ENCODE results near the gene UAP1L1. TPM values are rescaled to one million over a fixed set of nuclear protein-coding genes. Genes with fewer than 3 reads are reported as not detected.
"Not testable (repeated sequence)": the region's sequence is repeated elsewhere in the genome, so short reads cannot be mapped to it uniquely, and the experiment has no call there.

UAP1L1 gene
- total RNA-seq, 4 donors from 2014 or later, result 0.51 to 13.8 (median 5.3) TPM

- H3K36me3 ChIP-seq, result no peaks in the 10 kb centered on the region
- no peak for DNase-seq
- H3K4me3 ChIP-seq, result no peak overlapping the region
- intact Hi-C loops (cut with DNase I; ENCODE audit: low total_unique reads), result loop anchor here (10.0 kb wide), 1 partner anchor 109 kb away; the partner anchor contains the start of genes CYSRT1, RNF208 and RNF224
- no peaks in the 10 kb centered on the region for H3K9me3 ChIP-seq
- TF ChIP-seq POLR2A (IDR thresholded peaks at IDR 0.05), result no peak
- TF ChIP-seq, protein P1, sequence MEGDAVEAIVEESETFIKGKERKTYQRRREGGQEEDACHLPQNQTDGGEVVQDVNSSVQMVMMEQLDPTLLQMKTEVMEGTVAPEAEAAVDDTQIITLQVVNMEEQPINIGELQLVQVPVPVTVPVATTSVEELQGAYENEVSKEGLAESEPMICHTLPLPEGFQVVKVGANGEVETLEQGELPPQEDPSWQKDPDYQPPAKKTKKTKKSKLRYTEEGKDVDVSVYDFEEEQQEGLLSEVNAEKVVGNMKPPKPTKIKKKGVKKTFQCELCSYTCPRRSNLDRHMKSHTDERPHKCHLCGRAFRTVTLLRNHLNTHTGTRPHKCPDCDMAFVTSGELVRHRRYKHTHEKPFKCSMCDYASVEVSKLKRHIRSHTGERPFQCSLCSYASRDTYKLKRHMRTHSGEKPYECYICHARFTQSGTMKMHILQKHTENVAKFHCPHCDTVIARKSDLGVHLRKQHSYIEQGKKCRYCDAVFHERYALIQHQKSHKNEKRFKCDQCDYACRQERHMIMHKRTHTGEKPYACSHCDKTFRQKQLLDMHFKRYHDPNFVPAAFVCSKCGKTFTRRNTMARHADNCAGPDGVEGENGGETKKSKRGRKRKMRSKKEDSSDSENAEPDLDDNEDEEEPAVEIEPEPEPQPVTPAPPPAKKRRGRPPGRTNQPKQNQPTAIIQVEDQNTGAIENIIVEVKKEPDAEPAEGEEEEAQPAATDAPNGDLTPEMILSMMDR (IDR thresholded peaks at IDR 0.05), result no peak
- H3K27me3 ChIP-seq, result no peaks in the 10 kb centered on the region
- no peak overlapping the region for H3K27ac ChIP-seq
- H3K4me1 ChIP-seq, result peaks cover 0 to 6% of the 10 kb centered on the region in 2 donors
Observed at GRCh38 chr9:137116027-137116507, 38.8 kb downstream of the UAP1L1 start.

DNA sequence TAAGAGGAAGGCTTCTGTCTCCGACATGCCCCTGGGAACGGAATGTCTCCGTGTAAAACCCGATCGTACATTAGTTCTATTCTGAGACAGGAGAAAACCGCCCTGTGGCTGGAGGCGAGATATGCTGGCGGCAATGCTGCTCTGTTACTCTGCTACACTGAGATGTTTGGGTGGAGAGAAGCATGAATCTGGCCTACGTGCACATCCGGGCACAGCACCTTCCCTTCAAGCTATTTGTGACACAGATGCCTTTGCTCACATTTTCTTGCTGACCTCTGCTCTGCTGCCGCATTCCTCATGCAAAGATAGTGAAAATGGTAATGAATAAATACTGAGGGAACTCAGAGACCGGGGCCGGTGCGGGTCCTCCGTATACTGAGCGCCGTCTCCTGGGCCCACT lies 39.4 kb downstream of the UAP1L1 start:
- no peak overlapping the region for H3K4me3 ChIP-seq
- no peaks in the 10 kb centered on the region for H3K27me3 ChIP-seq
- H3K36me3 ChIP-seq, result no peaks in the 10 kb centered on the region
- no peaks in the 10 kb centered on the region for H3K9me3 ChIP-seq
- peaks cover 0 to 6% of the 10 kb centered on the region in 2 donors for H3K4me1 ChIP-seq
- TF ChIP-seq, protein P1 (IDR thresholded peaks at IDR 0.05), result no peak
- no peak for TF ChIP-seq POLR2A (IDR thresholded peaks at IDR 0.05)
- DNase-seq, result no peak
- H3K27ac ChIP-seq, result no peak overlapping the region
- intact Hi-C loops (cut with DNase I; ENCODE audit: low total_unique reads), result loop anchor here (10.0 kb wide), 1 partner anchor 108 kb away; the partner anchor contains the start of genes CYSRT1, RNF208 and RNF224

DNA sequence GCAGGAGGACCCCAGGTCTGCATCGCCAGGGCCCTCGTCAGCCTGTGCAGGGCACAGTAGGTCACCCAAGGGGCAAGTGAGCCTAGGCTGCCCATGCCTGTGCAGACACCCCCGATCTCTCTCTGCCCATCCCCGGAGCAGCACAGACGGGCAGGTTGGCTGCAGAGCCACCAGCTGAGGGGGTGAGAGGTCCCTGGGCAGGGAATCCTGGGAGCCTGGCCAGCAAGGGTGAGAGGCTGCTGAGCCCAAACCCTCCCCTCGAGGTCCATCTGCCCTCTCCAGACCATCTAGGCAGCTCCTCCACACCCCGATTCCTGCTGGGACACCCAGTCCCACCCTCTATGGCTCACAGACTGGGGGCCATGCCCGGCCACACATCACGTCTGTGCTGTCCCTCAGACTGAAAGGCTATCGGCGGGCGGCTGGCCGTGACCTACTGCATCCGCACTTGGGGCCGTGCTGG lies 40.0 kb downstream of the UAP1L1 start:
- Histone ChIP-seq H3K4me1 (peaks cover 0 to 6% of the 10 kb centered on the region in 2 donors), H3K9me3 (no peaks in the 10 kb centered on the region), H3K27me3 (no peaks in the 10 kb centered on the region), H3K36me3 (no peaks in the 10 kb centered on the region), H3K27ac (no peak overlapping the region), H3K4me3 (no peak overlapping the region)
- intact Hi-C loops (cut with DNase I; ENCODE audit: low total_unique reads), result loop anchor here (10.0 kb wide), 1 partner anchor 108 kb away; the partner anchor contains the start of genes CYSRT1, RNF208 and RNF224
- DNase-seq, result no peak
- no peak for TF ChIP-seq POLR2A (IDR thresholded peaks at IDR 0.05)
- TF ChIP-seq, protein P1 (IDR thresholded peaks at IDR 0.05), result no peak

- not testable (repeated sequence) for H3K27me3 ChIP-seq
Observed at GRCh38 chr9:137118092-137118603, 40.8 kb downstream of the UAP1L1 start.

DNA sequence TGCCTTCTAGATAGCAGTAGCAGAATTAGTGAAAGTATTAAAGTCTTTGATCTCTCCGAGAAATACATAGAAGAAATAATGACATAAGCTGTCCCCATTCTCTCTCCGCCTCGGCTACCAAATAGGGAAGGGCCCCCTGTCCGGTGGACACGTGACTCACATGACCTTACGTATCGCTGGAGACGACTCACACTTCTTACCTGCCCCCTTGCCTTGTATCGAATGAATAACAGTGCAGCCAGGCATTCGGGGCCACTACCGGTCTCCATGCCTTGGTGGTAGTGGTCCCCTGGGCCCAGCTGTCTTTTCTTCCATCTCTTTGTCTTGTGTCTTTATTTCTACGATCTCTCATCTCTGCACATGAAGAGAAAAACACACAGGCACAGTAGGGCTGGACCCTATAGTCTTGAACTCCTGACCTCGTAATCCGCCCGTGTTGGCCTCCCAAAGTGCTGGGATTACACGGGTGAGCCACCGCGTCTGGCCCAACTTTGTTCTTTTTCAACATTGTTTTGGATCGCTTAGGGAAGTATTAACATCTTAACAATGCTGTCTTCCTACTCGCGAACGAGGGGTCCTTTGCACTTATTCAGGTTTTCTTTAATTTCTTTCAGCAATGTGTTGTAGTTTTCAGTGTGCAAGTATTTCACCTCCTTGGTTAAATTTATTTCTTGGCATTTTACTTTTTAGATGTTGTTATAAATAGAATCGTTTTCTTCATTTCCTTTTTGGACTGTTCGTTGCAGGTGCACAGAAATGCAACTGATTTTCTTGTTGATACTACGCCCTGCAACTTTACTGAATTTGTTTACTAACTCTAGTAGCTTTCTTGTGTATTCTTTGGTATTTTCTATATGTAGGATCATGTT lies 44.8 kb downstream of the UAP1L1 start:
- H3K4me1 ChIP-seq; H3K27me3 ChIP-seq; H3K27ac ChIP-seq; DNase-seq; intact Hi-C loops (cut with DNase I; ENCODE audit: low total_unique reads); H3K4me3 ChIP-seq; H3K9me3 ChIP-seq; H3K36me3 ChIP-seq: not testable (repeated sequence)

More at GRCh38 chr9:137118092-137118603, 40.8 kb downstream of the UAP1L1 start:
- intact Hi-C loops (cut with DNase I; ENCODE audit: low total_unique reads), result loop anchor here (10.0 kb wide), 1 partner anchor 107 kb away; the partner anchor contains the start of genes CYSRT1, RNF208 and RNF224
- H3K27ac ChIP-seq, H3K36me3 ChIP-seq, H3K4me1 ChIP-seq, H3K9me3 ChIP-seq, DNase-seq, H3K4me3 ChIP-seq: not testable (repeated sequence)

DNA sequence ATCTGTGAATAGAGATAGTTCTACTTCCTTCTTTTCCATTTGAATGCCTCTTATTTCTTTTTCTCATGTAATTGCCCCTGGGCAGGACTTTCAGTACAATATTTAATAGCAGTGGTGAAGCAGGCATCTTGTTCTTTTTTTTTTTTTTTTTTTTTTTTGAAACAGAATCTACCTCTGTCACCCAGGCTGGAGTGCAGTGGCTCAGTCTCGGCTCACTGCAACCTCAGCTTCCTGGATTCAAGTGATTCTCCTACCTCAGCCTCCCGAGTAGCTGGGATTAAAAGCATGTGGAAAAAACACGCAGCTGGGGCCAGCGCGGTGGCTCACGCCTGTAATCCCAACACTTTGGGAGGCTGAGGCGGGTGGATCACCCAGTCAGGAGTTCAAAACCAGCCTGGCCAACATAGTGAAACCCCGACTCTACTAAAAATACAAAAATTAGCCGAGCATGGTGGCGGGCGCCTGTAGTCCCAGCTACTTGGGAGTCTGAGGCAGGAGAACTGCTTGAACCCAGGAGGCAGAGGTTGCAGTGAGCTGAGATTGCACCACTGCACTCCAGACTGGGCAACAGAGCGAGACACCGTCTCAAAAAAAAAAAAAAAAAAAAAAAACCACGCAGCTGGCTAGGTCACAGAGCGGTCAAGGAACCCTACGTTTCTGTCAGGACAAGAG lies 45.6 kb downstream of the UAP1L1 start:
- H3K27ac ChIP-seq; H3K27me3 ChIP-seq; H3K36me3 ChIP-seq; H3K9me3 ChIP-seq; H3K4me1 ChIP-seq; DNase-seq; H3K4me3 ChIP-seq; intact Hi-C loops (cut with DNase I; ENCODE audit: low total_unique reads): not testable (repeated sequence)
